GM19328 (cell line): ENCODE data around the gene DAZL.

ENCODE experiments used
- ATAC-seq: cut with Tn5 transposase; IDR thresholded peaks from one replicate; pipeline ENCODE4 v1.9.1; 2021; ENCODE audit warnings: mild to moderate bottlenecking, moderate library complexity; ENCODE audit not compliant: unreplicated experiment

Gene DAZL

DNA sequence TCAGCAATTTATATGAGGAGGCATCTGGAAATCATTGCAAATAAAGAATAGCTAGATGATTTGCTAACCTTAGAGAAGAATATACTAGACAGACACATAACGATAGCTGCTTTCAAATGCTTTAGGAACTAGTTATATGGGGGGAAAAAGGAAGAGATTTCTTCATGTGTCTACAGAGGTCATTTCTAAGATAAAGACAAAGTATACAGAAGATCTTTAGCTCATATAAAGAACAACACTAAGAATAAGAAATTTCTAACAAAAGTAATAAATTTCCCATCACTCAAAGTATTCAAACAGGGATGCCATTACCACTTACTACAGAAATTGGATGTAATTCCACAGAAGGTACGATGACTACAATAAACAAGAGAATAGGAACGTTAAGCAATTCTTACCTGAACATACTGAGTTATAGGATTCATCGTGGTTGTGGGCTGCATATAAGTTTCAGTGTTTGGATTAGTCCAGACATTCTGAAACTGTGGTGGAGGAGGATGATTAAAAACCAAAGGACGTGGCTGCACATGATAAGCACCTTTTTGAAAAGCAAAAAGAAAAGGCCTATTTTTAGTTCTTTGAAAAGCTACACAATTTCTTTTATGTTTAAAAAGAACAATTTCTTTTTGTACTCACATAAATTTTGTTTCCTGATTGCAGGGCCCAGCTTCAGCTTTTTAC lies 8.7 kb downstream of the DAZL start:
- no peak for ATAC-seq

- ATAC-seq, result no peak
Measured at GRCh38 chr3:16595778-16596177, 9.4 kb downstream of the DAZL start.

DNA sequence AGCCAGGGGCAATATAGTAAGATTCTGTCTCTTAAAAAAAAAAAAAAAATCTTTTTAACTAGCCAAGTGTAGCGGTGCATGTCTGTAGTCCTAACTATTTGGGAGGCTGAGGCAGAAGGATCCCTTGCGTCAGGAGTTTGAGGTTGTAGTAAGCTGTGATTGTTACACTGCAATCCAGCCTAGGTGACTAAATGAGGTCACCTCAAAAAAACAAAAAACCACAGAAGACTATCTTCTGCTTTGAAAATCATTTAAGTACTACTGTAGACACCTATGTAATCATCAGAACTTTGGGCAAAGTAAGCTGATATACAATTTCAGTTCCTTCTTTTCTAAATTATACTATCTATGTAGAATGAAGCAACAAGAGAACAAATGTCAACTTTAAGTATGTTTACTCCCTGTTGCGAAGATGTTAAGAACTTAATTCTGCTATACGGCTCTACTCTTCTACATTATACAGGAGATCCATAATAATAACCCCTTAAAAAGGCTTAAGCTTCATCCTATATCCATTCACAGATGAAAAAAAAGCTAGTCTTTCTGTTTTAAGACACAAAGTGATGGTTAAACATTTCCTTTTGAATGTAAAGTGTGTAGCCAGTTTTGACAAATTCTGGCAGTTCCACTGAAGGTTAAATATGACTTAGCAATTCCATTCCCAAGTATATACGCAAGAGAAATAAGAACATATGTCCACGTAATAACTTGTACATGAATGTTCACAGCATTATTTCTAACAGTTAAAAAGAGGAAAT lies 15.2 kb downstream of the DAZL start:
- ATAC-seq, result peak; percentile 88

GRCh38 chr3:16589120-16589519 lies 16.1 kb downstream of the DAZL start:
- no peak for ATAC-seq

DNA sequence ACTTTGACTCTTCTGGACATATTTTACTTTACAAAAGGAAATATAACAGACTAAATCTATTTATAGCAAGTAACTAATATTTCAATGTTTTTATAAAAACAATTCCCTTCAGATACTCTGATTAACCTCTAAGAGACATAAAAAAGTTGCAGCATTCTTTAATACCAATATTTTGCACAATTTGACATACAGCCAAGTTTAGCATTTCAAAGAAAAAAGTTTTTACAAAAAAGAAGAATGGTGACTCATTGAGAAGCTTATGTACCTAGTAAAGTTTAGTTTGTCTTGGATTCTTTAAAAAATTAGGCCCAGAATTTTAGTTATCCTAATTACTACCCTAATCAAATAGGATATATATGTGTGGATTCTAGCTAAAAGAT lies 17.6 kb downstream of the DAZL start:
- ATAC-seq, result no peak

- ATAC-seq, result no peak
Measured at GRCh38 chr3:16587047-16587680, 18.1 kb downstream of the DAZL start.

GRCh38 chr3:16584880-16585279 lies 20.3 kb downstream of the DAZL start:
- no peak for ATAC-seq

- ATAC-seq, result no peak
Measured at GRCh38 chr3:16583551-16583950, 21.7 kb downstream of the DAZL start.

DNA sequence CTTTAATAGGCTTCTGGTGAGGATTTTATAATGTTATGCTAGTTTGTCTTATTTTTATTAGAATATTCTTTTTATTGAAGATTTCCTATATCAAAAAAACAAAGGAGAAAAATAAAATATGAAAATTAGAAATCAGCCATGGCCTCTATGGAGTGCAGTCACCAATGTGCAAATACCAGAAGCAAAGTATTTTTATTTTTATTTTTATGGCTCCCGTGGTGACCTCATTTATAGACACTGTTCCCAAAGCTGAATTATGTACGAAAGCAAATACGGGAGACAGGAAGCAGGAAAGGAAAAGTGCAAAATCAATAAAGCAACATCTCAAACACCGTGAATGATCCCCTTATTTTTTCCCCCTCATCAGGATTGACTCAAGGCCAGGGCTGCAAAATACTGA lies 35.1 kb downstream of the DAZL start:
- no peak for ATAC-seq

GRCh38 chr3:16568532-16568931 lies 36.7 kb downstream of the DAZL start:
- ATAC-seq, result no peak

- no peak for ATAC-seq
Measured at GRCh38 chr3:16568115-16568514, 37.1 kb downstream of the DAZL start.

GRCh38 chr3:16559653-16560365 lies 45.4 kb downstream of the DAZL start:
- no peak for ATAC-seq

- ATAC-seq, result no peak
Measured at GRCh38 chr3:16554126-16554525, 51.1 kb downstream of the DAZL start.

- no peak for ATAC-seq
Measured at GRCh38 chr3:16552757-16553156, 52.5 kb downstream of the DAZL start.

GRCh38 chr3:16551342-16551976 lies 53.8 kb downstream of the DAZL start:
- no peak for ATAC-seq

- ATAC-seq, result no peak
Measured at GRCh38 chr3:16550676-16551341, 54.4 kb downstream of the DAZL start.

DNA sequence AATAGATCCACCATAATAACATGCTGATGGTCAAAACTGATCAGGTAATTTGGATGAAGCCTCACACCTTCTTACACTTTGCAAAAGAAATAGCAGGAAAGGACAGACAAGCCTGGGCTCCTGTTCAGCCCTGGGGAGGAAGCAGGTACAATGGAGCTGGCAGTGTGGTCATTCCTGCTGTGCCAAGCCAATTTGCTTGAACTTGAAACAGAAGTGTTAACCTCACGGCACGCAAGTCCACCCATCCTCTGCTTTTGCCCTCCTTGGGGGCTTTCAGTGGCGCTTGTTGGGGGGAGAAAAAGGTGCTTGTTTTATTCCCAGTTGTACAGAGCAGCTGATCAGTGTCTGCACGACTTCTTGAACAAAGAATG lies 54.9 kb downstream of the DAZL start:
- ATAC-seq, result no peak

DNA sequence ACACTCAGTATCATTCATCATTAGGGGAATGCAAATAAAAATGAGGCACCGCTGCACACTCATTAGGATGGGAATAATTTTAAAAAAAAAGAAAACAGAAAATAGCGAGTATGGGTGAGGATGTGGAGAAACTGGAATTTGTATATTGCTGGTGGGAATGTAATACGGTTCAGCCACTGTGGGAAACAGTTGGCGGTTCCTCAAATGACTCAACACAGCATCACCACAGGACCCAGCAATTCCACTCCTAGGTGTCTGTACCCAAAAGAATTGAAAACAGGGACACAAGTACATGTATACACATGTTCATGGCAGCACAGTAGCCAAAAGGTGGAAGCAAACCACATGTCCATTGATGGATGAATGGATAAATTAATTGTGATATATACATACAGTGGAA lies 56.5 kb downstream of the DAZL start:
- ATAC-seq, result no peak

- ATAC-seq, result no peak
Measured at GRCh38 chr3:16547561-16548357, 57.5 kb downstream of the DAZL start.
